Measurements from ENCODE around the gene COLEC12. TPM values are rescaled to one million over a fixed set of nuclear protein-coding genes. Genes with fewer than 3 reads are reported as not detected.

COLEC12 gene
- total RNA-seq, 5 donors from 2014 or later (not counting 1 experiment from before 2014, with no cell fraction given), result 0.07 to 0.32 TPM; not detected in 3

DNA sequence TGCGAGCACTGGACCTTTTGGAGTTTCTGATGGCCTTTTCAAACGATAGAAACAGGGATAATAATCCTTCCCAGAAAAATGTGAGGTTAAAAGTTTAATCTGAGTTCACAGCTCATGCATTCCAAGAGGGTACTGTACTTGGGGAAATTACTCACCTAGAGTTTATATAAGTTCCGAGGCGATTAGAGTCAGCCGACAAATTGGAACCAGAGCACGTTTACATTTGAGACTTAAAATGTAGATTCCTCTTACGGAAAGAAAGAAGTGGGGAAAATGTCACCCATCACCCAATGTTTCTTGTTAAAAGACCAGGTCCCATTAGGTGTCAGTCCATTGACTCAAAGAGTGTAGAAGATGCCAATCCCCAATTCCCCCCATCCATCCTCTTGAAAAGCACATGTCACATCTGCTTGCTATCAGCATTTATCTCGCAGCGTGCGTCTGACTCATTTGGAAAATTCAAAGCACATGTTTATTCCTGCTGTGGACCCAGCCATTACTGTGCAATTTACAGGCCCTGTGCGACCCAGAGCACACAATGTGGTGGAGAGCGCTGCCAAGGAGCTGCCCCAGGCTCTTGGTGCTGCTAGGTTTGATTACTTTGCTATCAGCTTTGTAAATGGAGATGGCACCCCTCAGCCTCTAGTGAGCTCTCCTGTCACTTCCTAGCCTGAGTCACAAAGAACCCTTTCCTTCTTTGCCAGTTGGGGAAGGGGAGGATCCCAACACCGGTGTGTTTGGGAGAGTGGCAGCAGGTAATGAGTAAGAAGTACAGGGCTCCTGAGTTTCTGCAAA lies 104.8 kb downstream of the COLEC12 start:
- CTCF ChIA-PET, result no interaction called here
- ATAC-seq (replicated peaks in 1 of 4), result no peak
- POLR2A ChIA-PET, result no interaction called here

DNA sequence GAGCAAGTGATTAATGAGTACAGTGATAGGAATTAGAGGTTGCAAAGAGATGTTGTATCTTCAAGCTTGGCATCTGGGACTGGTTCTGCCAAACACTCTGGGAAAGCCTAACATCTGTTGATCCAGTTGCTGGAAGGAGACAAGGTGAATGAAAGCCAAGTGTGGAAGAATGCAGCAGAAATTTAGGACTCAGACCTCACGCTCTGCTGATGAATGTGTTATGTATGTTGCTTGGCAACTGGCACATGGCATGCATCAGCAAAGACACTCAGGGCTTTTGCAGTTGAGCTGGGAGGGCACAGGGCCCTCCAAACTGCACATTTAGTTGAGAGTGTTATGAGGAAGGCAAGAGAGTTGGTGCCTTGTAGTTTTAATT lies 105.5 kb downstream of the COLEC12 start:
- ChIA-PET CTCF (no interaction called here), POLR2A (no interaction called here)
- Mint-ChIP-seq H3K4me3 (no peak overlapping the region), H3K27ac (no peak overlapping the region), H3K4me1 (no peaks in the 10 kb centered on the region), H3K27me3 (peaks cover 3 to 9% of the 10 kb centered on the region in 2 donors), H3K9me3 (no peaks in the 10 kb centered on the region), H3K36me3 (no peaks in the 10 kb centered on the region)
- no peak for DNase-seq
- Histone ChIP-seq H3K36me3 (ENCODE audit: control insufficient read depth in 2 of 2, extremely low read depth in 1 of 2, insufficient read depth in 1 of 2, low read length in 1 of 2) (no peaks in the 10 kb centered on the region), H3K9me3 (no peaks in the 10 kb centered on the region), H3K4me1 (ENCODE audit: control insufficient read depth in 1 of 2, extremely low read depth in 1 of 2, insufficient read depth in 2 of 2, low read length in 2 of 2) (no peaks in the 10 kb centered on the region), H3K4me3 (ENCODE audit: control insufficient read depth in 1 of 2, extremely low read depth in 1 of 2, low read length in 1 of 2) (no peak overlapping the region), H3K27ac (ENCODE audit: low read length) (no peak overlapping the region), H3K27me3 (replicated peaks in 1 of 2; ENCODE audit: control insufficient read depth in 2 of 2, extremely low read depth in 1 of 2, insufficient read depth in 2 of 2, low read length in 1 of 2) (peaks cover 0 to 2% of the 10 kb centered on the region in 2 experiments)
- WGBS (ENCODE audit: insufficient coverage), result 75% methylated on average over 1 of the region's 1 CpG
- no peak for ATAC-seq (replicated peaks in 1 of 4)

More for the DNA sequence above, 104.8 kb downstream of the COLEC12 start:
- Mint-ChIP-seq H3K9me3 (no peaks in the 10 kb centered on the region), H3K4me1 (no peaks in the 10 kb centered on the region), H3K27me3 (peaks cover 3 to 15% of the 10 kb centered on the region in 2 donors), H3K36me3 (no peaks in the 10 kb centered on the region), H3K27ac (no peak overlapping the region), H3K4me3 (no peak overlapping the region)
- Histone ChIP-seq H3K9me3 (no peaks in the 10 kb centered on the region), H3K27ac (ENCODE audit: low read length) (no peak overlapping the region), H3K4me1 (ENCODE audit: control insufficient read depth in 1 of 2, extremely low read depth in 1 of 2, insufficient read depth in 2 of 2, low read length in 2 of 2) (no peaks in the 10 kb centered on the region), H3K27me3 (replicated peaks in 1 of 2; ENCODE audit: control insufficient read depth in 2 of 2, extremely low read depth in 1 of 2, insufficient read depth in 2 of 2, low read length in 1 of 2) (no peaks in the 10 kb centered on the region), H3K4me3 (ENCODE audit: control insufficient read depth in 1 of 2, extremely low read depth in 1 of 2, low read length in 1 of 2) (no peak overlapping the region), H3K36me3 (ENCODE audit: control insufficient read depth in 2 of 2, extremely low read depth in 1 of 2, insufficient read depth in 1 of 2, low read length in 1 of 2) (no peaks in the 10 kb centered on the region)
- DNase-seq, result no peak
- WGBS (ENCODE audit: insufficient coverage), result 90% methylated on average over 5 of the region's 13 CpGs

DNA sequence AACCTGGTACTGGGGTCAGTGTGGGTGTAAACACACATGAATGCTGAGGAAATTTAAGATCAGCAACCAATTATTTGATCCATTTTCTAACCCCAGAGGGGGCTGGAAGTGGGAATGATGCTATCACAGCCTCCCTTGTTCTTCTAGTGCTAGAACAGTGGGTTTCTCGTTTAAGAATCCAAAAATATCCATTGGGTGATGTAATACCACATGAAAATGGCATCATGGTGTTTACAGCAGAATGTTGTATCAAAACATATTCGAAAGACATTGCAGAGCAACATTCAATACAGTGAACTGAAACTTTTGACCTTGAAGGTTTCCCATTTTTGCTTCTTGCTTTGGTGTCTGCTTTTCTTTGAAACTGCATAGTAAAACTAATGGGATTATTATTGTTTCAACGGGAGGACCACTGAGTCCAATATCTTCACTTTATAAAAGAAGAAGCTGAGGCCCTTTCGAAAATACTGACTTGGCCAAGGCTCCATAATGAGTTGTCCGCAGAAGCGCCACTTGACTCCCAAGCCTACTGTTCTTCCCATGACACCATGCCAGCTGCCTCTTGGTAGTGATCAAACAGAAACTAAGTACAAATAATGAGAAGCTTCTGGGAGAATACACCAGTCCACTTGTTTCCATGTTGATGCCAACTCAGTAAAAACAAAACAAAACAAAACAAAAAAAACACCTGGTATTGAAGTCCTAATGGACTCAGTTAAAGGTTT lies 106.1 kb downstream of the COLEC12 start:
- H3K4me3 Mint-ChIP-seq, result no peak overlapping the region
- no peak overlapping the region for H3K4me3 ChIP-seq (ENCODE audit: control insufficient read depth in 1 of 2, extremely low read depth in 1 of 2, low read length in 1 of 2)
- ChIA-PET CTCF (no interaction called here), POLR2A (no interaction called here)
- H3K9me3 Mint-ChIP-seq, result no peaks in the 10 kb centered on the region
- no peaks in the 10 kb centered on the region for H3K4me1 ChIP-seq (ENCODE audit: control insufficient read depth in 1 of 2, extremely low read depth in 1 of 2, insufficient read depth in 2 of 2, low read length in 2 of 2)
- peaks cover 0 to 3% of the 10 kb centered on the region in 2 experiments for H3K27me3 ChIP-seq (replicated peaks in 1 of 2; ENCODE audit: control insufficient read depth in 2 of 2, extremely low read depth in 1 of 2, insufficient read depth in 2 of 2, low read length in 1 of 2)
- H3K27ac ChIP-seq (ENCODE audit: low read length), result no peak overlapping the region
- H3K36me3 Mint-ChIP-seq, result no peaks in the 10 kb centered on the region
- DNase-seq, result no peak
- no peak for ATAC-seq (replicated peaks in 1 of 4)
- H3K27me3 Mint-ChIP-seq, result peaks cover 3 to 13% of the 10 kb centered on the region in 2 donors
- no peaks in the 10 kb centered on the region for H3K36me3 ChIP-seq (ENCODE audit: control insufficient read depth in 2 of 2, extremely low read depth in 1 of 2, insufficient read depth in 1 of 2, low read length in 1 of 2)
- H3K27ac Mint-ChIP-seq, result no peak overlapping the region
- WGBS (ENCODE audit: insufficient coverage), result 100% methylated on average over 2 of the region's 6 CpGs
- no peaks in the 10 kb centered on the region for H3K9me3 ChIP-seq
- no peaks in the 10 kb centered on the region for H3K4me1 Mint-ChIP-seq

DNA sequence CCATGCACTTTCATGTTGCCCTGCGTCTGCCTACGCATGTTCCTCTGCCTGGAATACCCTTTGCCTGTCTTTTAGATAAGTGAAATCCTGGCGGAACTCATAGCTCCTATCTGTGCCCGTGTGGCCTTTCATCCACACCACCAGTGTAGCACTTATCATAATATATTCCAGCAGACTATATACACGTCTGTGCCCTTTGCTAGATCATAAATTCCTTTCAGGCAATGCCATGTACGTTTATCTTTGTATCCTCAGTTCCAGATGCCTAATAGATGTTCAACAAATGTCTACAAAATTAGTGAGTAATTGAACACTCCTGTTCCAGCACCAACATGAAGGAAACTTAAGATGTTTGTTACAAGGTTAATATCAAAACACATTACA lies 106.9 kb downstream of the COLEC12 start:
- POLR2A ChIA-PET, result no interaction called here
- Mint-ChIP-seq H3K36me3 (no peaks in the 10 kb centered on the region), H3K27me3 (peaks cover 7 to 13% of the 10 kb centered on the region in 2 donors), H3K27ac (no peak overlapping the region), H3K4me3 (no peak overlapping the region), H3K9me3 (no peaks in the 10 kb centered on the region), H3K4me1 (no peaks in the 10 kb centered on the region)
- ATAC-seq (replicated peaks in 1 of 4) (no peak), DNase-seq (no peak)
- no peaks in the 10 kb centered on the region for H3K36me3 ChIP-seq (ENCODE audit: control insufficient read depth in 2 of 2, extremely low read depth in 1 of 2, insufficient read depth in 1 of 2, low read length in 1 of 2)
- no peaks in the 10 kb centered on the region for H3K4me1 ChIP-seq (ENCODE audit: control insufficient read depth in 1 of 2, extremely low read depth in 1 of 2, insufficient read depth in 2 of 2, low read length in 2 of 2)
- H3K27ac ChIP-seq (ENCODE audit: low read length), result no peak overlapping the region
- WGBS (ENCODE audit: insufficient coverage), result 75% methylated on average over 5 of the region's 6 CpGs
- H3K27me3 ChIP-seq (replicated peaks in 1 of 2; ENCODE audit: control insufficient read depth in 2 of 2, extremely low read depth in 1 of 2, insufficient read depth in 2 of 2, low read length in 1 of 2), result peaks cover 0 to 3% of the 10 kb centered on the region in 2 experiments
- H3K9me3 ChIP-seq, result no peaks in the 10 kb centered on the region
- H3K4me3 ChIP-seq (ENCODE audit: control insufficient read depth in 1 of 2, extremely low read depth in 1 of 2, low read length in 1 of 2), result no peak overlapping the region
- CTCF ChIA-PET, result no interaction called here

DNA sequence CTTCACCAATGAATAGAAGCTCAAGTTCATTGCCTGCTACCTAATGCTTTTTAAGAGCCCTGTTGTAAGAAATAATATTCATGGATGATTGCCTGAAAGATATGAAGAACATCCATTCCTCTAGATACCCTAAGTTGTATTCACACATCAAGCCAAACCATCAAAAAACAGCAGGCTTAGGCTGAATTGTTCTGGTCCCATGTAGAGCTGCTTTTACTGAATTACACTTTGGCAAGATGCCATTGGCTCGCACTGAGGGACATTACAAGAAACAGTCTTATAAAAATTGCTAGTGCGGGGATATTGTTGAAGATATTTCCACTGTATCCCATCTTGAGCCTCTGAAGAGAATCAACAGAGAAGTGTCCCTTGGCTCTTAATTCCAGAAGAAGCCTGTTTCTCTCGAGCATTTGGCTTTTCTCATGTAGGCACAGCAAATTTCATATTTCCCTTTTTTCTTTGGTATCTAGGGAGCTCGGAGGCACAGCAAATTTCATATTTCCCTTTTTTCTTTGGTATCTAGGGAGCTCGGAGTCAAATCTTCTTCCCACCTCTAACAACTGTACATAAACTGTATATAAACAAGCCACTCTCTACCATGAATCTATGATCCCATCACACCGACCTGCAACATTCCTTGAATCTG lies 107.5 kb downstream of the COLEC12 start:
- Mint-ChIP-seq H3K9me3 (no peaks in the 10 kb centered on the region), H3K4me3 (no peak overlapping the region), H3K27ac (no peak overlapping the region), H3K27me3 (peaks cover 6 to 13% of the 10 kb centered on the region in 2 donors), H3K4me1 (no peaks in the 10 kb centered on the region), H3K36me3 (no peaks in the 10 kb centered on the region)
- peaks cover 0 to 3% of the 10 kb centered on the region in 2 experiments for H3K27me3 ChIP-seq (replicated peaks in 1 of 2; ENCODE audit: control insufficient read depth in 2 of 2, extremely low read depth in 1 of 2, insufficient read depth in 2 of 2, low read length in 1 of 2)
- 81% methylated on average over 2 of the region's 6 CpGs for WGBS (ENCODE audit: insufficient coverage)
- DNase-seq, result no peak
- no peaks in the 10 kb centered on the region for H3K9me3 ChIP-seq
- no peak overlapping the region for H3K27ac ChIP-seq (ENCODE audit: low read length)
- no peak for ATAC-seq (replicated peaks in 1 of 4)
- H3K4me1 ChIP-seq (ENCODE audit: control insufficient read depth in 1 of 2, extremely low read depth in 1 of 2, insufficient read depth in 2 of 2, low read length in 2 of 2), result no peaks in the 10 kb centered on the region
- H3K36me3 ChIP-seq (ENCODE audit: control insufficient read depth in 2 of 2, extremely low read depth in 1 of 2, insufficient read depth in 1 of 2, low read length in 1 of 2), result no peaks in the 10 kb centered on the region
- POLR2A ChIA-PET, result no interaction called here
- CTCF ChIA-PET, result no interaction called here
- H3K4me3 ChIP-seq (ENCODE audit: control insufficient read depth in 1 of 2, extremely low read depth in 1 of 2, low read length in 1 of 2), result no peak overlapping the region

DNA sequence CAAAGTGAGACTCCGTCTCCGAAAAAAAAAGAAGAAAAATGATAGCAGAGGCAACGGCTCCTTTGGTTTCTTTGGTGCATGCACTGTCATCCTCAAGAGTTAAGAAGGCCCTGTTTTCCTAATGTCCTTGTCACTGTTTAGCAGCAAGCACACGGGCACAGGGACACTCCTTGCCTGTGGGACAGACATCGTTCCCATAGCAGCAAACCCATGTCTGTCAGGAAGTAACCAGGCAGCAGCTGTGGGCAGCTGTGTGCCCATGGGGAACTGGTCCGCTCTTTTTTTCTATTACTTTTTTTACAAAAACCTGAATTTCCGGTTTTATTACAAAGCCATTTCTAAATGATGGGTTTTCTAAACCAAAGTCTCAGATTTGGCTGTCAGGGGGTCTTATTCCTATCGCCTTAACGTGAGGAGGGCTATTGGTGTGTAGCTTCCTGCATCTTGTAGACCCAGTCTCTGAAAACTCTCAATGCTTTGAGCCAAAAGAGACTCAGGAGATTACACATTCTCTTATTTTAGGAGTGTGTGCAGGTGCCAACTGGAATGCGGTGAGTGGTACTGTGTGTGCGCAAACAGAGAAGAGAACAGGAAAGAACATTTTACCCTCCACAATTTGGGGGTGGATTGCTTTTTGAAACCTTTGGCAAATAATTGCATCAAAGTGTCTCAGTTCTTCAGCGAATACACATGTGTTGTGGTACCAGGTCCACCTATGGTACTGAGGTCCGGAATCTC lies 109.6 kb downstream of the COLEC12 start:
- ChIA-PET POLR2A (no interaction called here), CTCF (no interaction called here)
- no peaks in the 10 kb centered on the region for H3K4me1 ChIP-seq (ENCODE audit: control insufficient read depth in 1 of 2, extremely low read depth in 1 of 2, insufficient read depth in 2 of 2, low read length in 2 of 2)
- Mint-ChIP-seq H3K4me3 (no peak overlapping the region), H3K36me3 (no peaks in the 10 kb centered on the region), H3K27ac (no peak overlapping the region), H3K9me3 (no peaks in the 10 kb centered on the region), H3K27me3 (peaks cover 6 to 10% of the 10 kb centered on the region in 2 donors), H3K4me1 (no peaks in the 10 kb centered on the region)
- H3K27ac ChIP-seq (ENCODE audit: low read length), result no peak overlapping the region
- H3K9me3 ChIP-seq, result no peaks in the 10 kb centered on the region
- no peak for ATAC-seq (replicated peaks in 1 of 4)
- no peak overlapping the region for H3K4me3 ChIP-seq (ENCODE audit: control insufficient read depth in 1 of 2, extremely low read depth in 1 of 2, low read length in 1 of 2)
- WGBS (ENCODE audit: insufficient coverage), result 76% methylated on average over 5 of the region's 13 CpGs
- no peak for DNase-seq
- peaks cover 0 to 3% of the 10 kb centered on the region in 2 experiments for H3K27me3 ChIP-seq (replicated peaks in 1 of 2; ENCODE audit: control insufficient read depth in 2 of 2, extremely low read depth in 1 of 2, insufficient read depth in 2 of 2, low read length in 1 of 2)
- no peaks in the 10 kb centered on the region for H3K36me3 ChIP-seq (ENCODE audit: control insufficient read depth in 2 of 2, extremely low read depth in 1 of 2, insufficient read depth in 1 of 2, low read length in 1 of 2)
